ENCODE results near the gene LARGE1.

Gene LARGE1

GRCh38 chr22:33883961-33884808 lies 36.1 kb downstream of the LARGE1 start:
- Histone ChIP-seq H3K36me3 (ENCODE audit: control insufficient read depth in 1 of 2, insufficient read depth in 2 of 2, low read length in 2 of 2) (no peaks in the 10 kb centered on the region), H3K9me3 (ENCODE audit: control insufficient read depth in 1 of 2, low read length in 2 of 2) (no peaks in the 10 kb centered on the region), H3K27me3 (ENCODE audit: low read depth, low read length) (no peaks in the 10 kb centered on the region), H3K4me1 (ENCODE audit: control insufficient read depth in 1 of 2, insufficient read depth in 2 of 2, low read length in 2 of 2) (peaks cover 0 to 5% of the 10 kb centered on the region in 2 donors), H3K27ac (ENCODE audit: low read length) (no peak overlapping the region), H3K4me3 (ENCODE audit: low read depth in 1 of 2, low read length in 2 of 2) (no peak overlapping the region)

- Histone ChIP-seq H3K27ac (ENCODE audit: low read length) (no peak overlapping the region), H3K27me3 (ENCODE audit: low read depth, low read length) (no peaks in the 10 kb centered on the region), H3K9me3 (ENCODE audit: control insufficient read depth in 1 of 2, low read length in 2 of 2) (no peaks in the 10 kb centered on the region), H3K4me1 (ENCODE audit: control insufficient read depth in 1 of 2, insufficient read depth in 2 of 2, low read length in 2 of 2) (no peaks in the 10 kb centered on the region), H3K36me3 (ENCODE audit: control insufficient read depth in 1 of 2, insufficient read depth in 2 of 2, low read length in 2 of 2) (no peaks in the 10 kb centered on the region), H3K4me3 (ENCODE audit: low read depth in 1 of 2, low read length in 2 of 2) (no peak overlapping the region)
These were observed 36.7 kb downstream of the LARGE1 start for GRCh38 chr22:33883561-33883960.

- H3K4me3 ChIP-seq (ENCODE audit: low read depth in 1 of 2, low read length in 2 of 2), result no peak overlapping the region
- H3K9me3 ChIP-seq (ENCODE audit: control insufficient read depth in 1 of 2, low read length in 2 of 2), result no peaks in the 10 kb centered on the region
- H3K27ac ChIP-seq (ENCODE audit: low read length), result no peak overlapping the region
- no peaks in the 10 kb centered on the region for H3K4me1 ChIP-seq (ENCODE audit: control insufficient read depth in 1 of 2, insufficient read depth in 2 of 2, low read length in 2 of 2)
- no peaks in the 10 kb centered on the region for H3K36me3 ChIP-seq (ENCODE audit: control insufficient read depth in 1 of 2, insufficient read depth in 2 of 2, low read length in 2 of 2)
- no peaks in the 10 kb centered on the region for H3K27me3 ChIP-seq (ENCODE audit: low read depth, low read length)
These were observed 37.3 kb downstream of the LARGE1 start for GRCh38 chr22:33882991-33883390.

- Histone ChIP-seq H3K4me1 (ENCODE audit: control insufficient read depth in 1 of 2, insufficient read depth in 2 of 2, low read length in 2 of 2) (no peaks in the 10 kb centered on the region), H3K36me3 (ENCODE audit: control insufficient read depth in 1 of 2, insufficient read depth in 2 of 2, low read length in 2 of 2) (no peaks in the 10 kb centered on the region), H3K27me3 (ENCODE audit: low read depth, low read length) (no peaks in the 10 kb centered on the region), H3K27ac (ENCODE audit: low read length) (no peak overlapping the region), H3K9me3 (ENCODE audit: control insufficient read depth in 1 of 2, low read length in 2 of 2) (no peaks in the 10 kb centered on the region), H3K4me3 (ENCODE audit: low read depth in 1 of 2, low read length in 2 of 2) (no peak overlapping the region)
These were observed 39.3 kb downstream of the LARGE1 start for GRCh38 chr22:33880986-33881385.

GRCh38 chr22:33879796-33880195 lies 40.5 kb downstream of the LARGE1 start:
- H3K4me3 ChIP-seq (ENCODE audit: low read depth in 1 of 2, low read length in 2 of 2), result no peak overlapping the region
- H3K27ac ChIP-seq (ENCODE audit: low read length), result no peak overlapping the region

GRCh38 chr22:33875316-33875715 lies 45.0 kb downstream of the LARGE1 start:
- Histone ChIP-seq H3K9me3 (ENCODE audit: control insufficient read depth in 1 of 2, low read length in 2 of 2) (no peaks in the 10 kb centered on the region), H3K27ac (ENCODE audit: low read length) (no peak overlapping the region), H3K27me3 (ENCODE audit: low read depth, low read length) (no peaks in the 10 kb centered on the region), H3K4me1 (ENCODE audit: control insufficient read depth in 1 of 2, insufficient read depth in 2 of 2, low read length in 2 of 2) (peaks cover 0 to 22% of the 10 kb centered on the region in 2 donors), H3K36me3 (ENCODE audit: control insufficient read depth in 1 of 2, insufficient read depth in 2 of 2, low read length in 2 of 2) (no peaks in the 10 kb centered on the region), H3K4me3 (ENCODE audit: low read depth in 1 of 2, low read length in 2 of 2) (no peak overlapping the region)

More at GRCh38 chr22:33879796-33880195, 40.5 kb downstream of the LARGE1 start:
- H3K27me3 ChIP-seq (ENCODE audit: low read depth, low read length), result no peaks in the 10 kb centered on the region
- peaks cover 0 to 7% of the 10 kb centered on the region in 2 donors for H3K4me1 ChIP-seq (ENCODE audit: control insufficient read depth in 1 of 2, insufficient read depth in 2 of 2, low read length in 2 of 2)
- no peaks in the 10 kb centered on the region for H3K9me3 ChIP-seq (ENCODE audit: control insufficient read depth in 1 of 2, low read length in 2 of 2)
- H3K36me3 ChIP-seq (ENCODE audit: control insufficient read depth in 1 of 2, insufficient read depth in 2 of 2, low read length in 2 of 2), result no peaks in the 10 kb centered on the region

- Histone ChIP-seq H3K36me3 (ENCODE audit: control insufficient read depth in 1 of 2, insufficient read depth in 2 of 2, low read length in 2 of 2) (no peaks in the 10 kb centered on the region), H3K27me3 (ENCODE audit: low read depth, low read length) (no peaks in the 10 kb centered on the region), H3K9me3 (ENCODE audit: control insufficient read depth in 1 of 2, low read length in 2 of 2) (no peaks in the 10 kb centered on the region), H3K4me1 (ENCODE audit: control insufficient read depth in 1 of 2, insufficient read depth in 2 of 2, low read length in 2 of 2) (peaks cover 5 to 26% of the 10 kb centered on the region in 2 donors), H3K4me3 (ENCODE audit: low read depth in 1 of 2, low read length in 2 of 2) (no peak overlapping the region), H3K27ac (ENCODE audit: low read length) (no peak overlapping the region)
These were observed 46.1 kb downstream of the LARGE1 start for GRCh38 chr22:33874206-33874605.

GRCh38 chr22:33873666-33874065 lies 46.6 kb downstream of the LARGE1 start:
- Histone ChIP-seq H3K27me3 (ENCODE audit: low read depth, low read length) (no peaks in the 10 kb centered on the region), H3K4me1 (ENCODE audit: control insufficient read depth in 1 of 2, insufficient read depth in 2 of 2, low read length in 2 of 2) (peaks cover 5 to 26% of the 10 kb centered on the region in 2 donors), H3K4me3 (ENCODE audit: low read depth in 1 of 2, low read length in 2 of 2) (no peak overlapping the region), H3K9me3 (ENCODE audit: control insufficient read depth in 1 of 2, low read length in 2 of 2) (no peaks in the 10 kb centered on the region), H3K27ac (ENCODE audit: low read length) (no peak overlapping the region), H3K36me3 (ENCODE audit: control insufficient read depth in 1 of 2, insufficient read depth in 2 of 2, low read length in 2 of 2) (no peaks in the 10 kb centered on the region)

- H3K27me3 ChIP-seq (ENCODE audit: low read depth, low read length), result no peaks in the 10 kb centered on the region
- no peak overlapping the region for H3K27ac ChIP-seq (ENCODE audit: low read length)
- H3K36me3 ChIP-seq (ENCODE audit: control insufficient read depth in 1 of 2, insufficient read depth in 2 of 2, low read length in 2 of 2), result no peaks in the 10 kb centered on the region
- no peak overlapping the region for H3K4me3 ChIP-seq (ENCODE audit: low read depth in 1 of 2, low read length in 2 of 2)
- H3K9me3 ChIP-seq (ENCODE audit: control insufficient read depth in 1 of 2, low read length in 2 of 2), result no peaks in the 10 kb centered on the region
- peaks cover 5 to 26% of the 10 kb centered on the region in 2 donors for H3K4me1 ChIP-seq (ENCODE audit: control insufficient read depth in 1 of 2, insufficient read depth in 2 of 2, low read length in 2 of 2)
These were observed 47.1 kb downstream of the LARGE1 start for GRCh38 chr22:33873186-33873585.

- Histone ChIP-seq H3K27ac (ENCODE audit: low read length) (no peak overlapping the region), H3K4me1 (ENCODE audit: control insufficient read depth in 1 of 2, insufficient read depth in 2 of 2, low read length in 2 of 2) (peaks cover 9 to 26% of the 10 kb centered on the region in 2 donors)
These were observed 48.3 kb downstream of the LARGE1 start for GRCh38 chr22:33871935-33872334.

GRCh38 chr22:33869946-33870345 lies 50.3 kb downstream of the LARGE1 start:
- no peak overlapping the region for H3K4me3 ChIP-seq (ENCODE audit: low read depth in 1 of 2, low read length in 2 of 2)
- no peaks in the 10 kb centered on the region for H3K36me3 ChIP-seq (ENCODE audit: control insufficient read depth in 1 of 2, insufficient read depth in 2 of 2, low read length in 2 of 2)
- peaks cover 14 to 27% of the 10 kb centered on the region in 2 donors for H3K4me1 ChIP-seq (ENCODE audit: control insufficient read depth in 1 of 2, insufficient read depth in 2 of 2, low read length in 2 of 2)
- no peaks in the 10 kb centered on the region for H3K27me3 ChIP-seq (ENCODE audit: low read depth, low read length)
- no peaks in the 10 kb centered on the region for H3K9me3 ChIP-seq (ENCODE audit: control insufficient read depth in 1 of 2, low read length in 2 of 2)
- H3K27ac ChIP-seq (ENCODE audit: low read length), result peak overlapping the region; percentile 5

More at GRCh38 chr22:33871935-33872334, 48.3 kb downstream of the LARGE1 start:
- no peak overlapping the region for H3K4me3 ChIP-seq (ENCODE audit: low read depth in 1 of 2, low read length in 2 of 2)
- no peaks in the 10 kb centered on the region for H3K27me3 ChIP-seq (ENCODE audit: low read depth, low read length)
- H3K9me3 ChIP-seq (ENCODE audit: control insufficient read depth in 1 of 2, low read length in 2 of 2), result no peaks in the 10 kb centered on the region
- no peaks in the 10 kb centered on the region for H3K36me3 ChIP-seq (ENCODE audit: control insufficient read depth in 1 of 2, insufficient read depth in 2 of 2, low read length in 2 of 2)
